Measurements from ENCODE around the gene SLC30A7.

The SLC30A7 gene

DNA sequence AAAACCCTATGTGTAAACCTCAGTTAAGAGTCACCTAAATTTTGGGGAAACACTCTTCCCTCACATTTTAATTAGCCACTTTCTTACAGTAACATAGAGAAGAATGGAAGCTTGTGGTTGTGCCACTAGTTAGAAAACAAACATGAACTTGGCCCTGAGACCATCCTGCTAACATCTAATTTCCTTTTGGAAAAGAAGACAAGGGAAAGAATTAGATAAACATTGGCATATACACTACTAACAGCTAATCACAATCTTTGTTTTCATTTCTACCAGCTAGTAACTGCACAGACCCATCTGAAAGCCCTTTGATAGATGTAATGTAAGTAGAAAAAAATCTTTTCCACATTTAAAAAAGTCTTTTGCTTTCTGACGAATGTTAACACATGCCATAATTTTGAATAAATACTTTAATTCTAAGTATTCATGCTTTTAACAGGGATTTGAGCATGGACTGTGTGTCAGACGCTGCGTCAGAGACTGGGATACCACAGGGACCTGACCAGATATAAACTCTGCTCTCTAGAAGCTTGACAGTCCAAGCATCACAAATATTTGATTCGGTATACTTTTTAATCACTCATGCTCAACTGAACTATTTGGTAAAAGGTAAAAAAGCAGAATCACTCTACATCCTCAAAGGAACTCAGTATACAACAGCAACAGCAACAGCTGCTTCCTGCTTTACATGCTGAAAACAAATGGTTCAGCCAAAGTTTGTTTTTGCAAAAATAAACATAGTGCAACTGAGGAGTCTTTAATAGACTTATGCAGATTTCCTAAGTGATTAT lies 99.5 kb downstream of the SLC30A7 start:
- no peak overlapping the region for H3K27ac ChIP-seq
- TF ChIP-seq, protein P1, sequence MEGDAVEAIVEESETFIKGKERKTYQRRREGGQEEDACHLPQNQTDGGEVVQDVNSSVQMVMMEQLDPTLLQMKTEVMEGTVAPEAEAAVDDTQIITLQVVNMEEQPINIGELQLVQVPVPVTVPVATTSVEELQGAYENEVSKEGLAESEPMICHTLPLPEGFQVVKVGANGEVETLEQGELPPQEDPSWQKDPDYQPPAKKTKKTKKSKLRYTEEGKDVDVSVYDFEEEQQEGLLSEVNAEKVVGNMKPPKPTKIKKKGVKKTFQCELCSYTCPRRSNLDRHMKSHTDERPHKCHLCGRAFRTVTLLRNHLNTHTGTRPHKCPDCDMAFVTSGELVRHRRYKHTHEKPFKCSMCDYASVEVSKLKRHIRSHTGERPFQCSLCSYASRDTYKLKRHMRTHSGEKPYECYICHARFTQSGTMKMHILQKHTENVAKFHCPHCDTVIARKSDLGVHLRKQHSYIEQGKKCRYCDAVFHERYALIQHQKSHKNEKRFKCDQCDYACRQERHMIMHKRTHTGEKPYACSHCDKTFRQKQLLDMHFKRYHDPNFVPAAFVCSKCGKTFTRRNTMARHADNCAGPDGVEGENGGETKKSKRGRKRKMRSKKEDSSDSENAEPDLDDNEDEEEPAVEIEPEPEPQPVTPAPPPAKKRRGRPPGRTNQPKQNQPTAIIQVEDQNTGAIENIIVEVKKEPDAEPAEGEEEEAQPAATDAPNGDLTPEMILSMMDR (conservative IDR thresholded peaks at IDR 0.05) = no peak
- no peak for TF ChIP-seq ZFX (IDR thresholded peaks at IDR 0.05)

DNA sequence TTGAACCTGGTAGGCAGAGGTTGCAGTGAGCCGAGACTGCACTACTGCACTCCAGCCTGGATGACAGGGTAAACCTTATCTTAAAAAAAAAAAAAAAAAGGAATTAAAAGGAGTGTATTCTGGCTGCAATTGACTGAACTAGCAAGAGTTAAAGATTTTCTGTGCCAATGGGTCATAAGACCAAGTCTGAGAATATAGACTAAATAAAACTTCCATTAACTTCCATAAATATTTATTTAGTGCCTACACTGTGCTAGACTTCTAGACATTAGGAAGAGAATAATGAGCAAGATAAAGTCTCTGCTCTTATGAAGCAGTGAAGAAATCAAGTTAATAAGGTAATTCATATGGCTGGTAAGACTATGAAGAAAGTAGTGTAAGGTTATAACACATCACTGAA lies 102.5 kb downstream of the SLC30A7 start:
- no peak for TF ChIP-seq ZFX (IDR thresholded peaks at IDR 0.05)
- TF ChIP-seq, protein P1 (conservative IDR thresholded peaks at IDR 0.05) = no peak

DNA sequence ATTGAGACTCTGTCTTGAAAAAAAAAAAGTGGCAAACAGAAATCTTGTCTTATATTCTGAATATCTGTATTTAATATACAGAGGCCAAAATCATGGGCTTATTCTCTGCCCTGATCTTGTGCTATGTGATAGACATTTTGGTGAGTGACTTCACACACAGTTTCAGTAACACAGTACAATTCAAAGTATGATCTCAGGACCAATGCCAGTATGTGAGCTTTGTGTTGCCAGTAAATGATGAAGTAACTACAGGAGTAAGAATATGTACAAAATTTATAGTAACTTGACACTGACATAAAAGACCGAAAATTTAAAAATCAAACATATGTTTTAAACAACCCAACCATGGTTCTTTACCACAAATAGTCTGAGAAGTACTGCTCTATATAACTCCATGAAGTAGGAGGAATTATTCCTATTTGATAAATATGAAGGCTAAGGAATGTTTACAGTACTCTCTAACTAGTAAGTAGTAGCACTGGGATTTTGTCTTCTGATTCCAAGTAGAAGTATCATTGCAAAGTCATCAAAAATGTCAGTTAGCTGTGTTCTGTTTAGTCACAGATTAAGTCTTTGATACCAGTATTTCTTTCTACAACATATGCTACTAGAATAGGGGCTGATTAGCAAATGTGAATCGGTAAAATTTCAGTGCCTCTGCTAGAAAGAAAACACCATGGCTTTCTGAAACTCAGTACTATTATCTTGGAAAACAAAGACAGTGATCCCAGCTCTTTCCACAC lies 104.4 kb downstream of the SLC30A7 start:
- H3K27ac ChIP-seq = no peak overlapping the region
- TF ChIP-seq ZFX (IDR thresholded peaks at IDR 0.05) = no peak
- TF ChIP-seq, protein P1 (conservative IDR thresholded peaks at IDR 0.05) = no peak

More for the DNA sequence above, 102.5 kb downstream of the SLC30A7 start:
- H3K27ac ChIP-seq = no peak overlapping the region

DNA sequence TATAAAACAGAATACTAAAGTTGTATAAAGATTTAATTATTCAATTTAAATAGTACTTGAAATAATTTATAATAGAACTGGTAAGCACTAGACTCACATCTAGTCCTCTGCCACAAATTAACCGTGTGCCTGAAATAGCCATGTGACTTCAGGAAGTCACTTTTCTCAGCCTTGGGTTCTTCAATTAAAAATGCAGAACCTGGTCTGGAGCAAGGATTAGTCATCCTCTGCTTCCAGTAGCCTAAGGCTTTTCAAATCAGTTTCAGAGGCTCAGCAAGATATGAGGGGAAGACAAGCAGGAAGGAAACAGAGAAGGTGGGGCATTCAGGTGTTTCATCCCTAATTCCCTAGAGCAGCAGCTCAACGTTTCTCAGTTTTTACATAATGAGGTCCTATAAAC lies 106.7 kb downstream of the SLC30A7 start:
- TF ChIP-seq, protein P1 (conservative IDR thresholded peaks at IDR 0.05) = no peak
- TF ChIP-seq ZFX (IDR thresholded peaks at IDR 0.05) = no peak
- H3K27ac ChIP-seq = no peak overlapping the region

DNA sequence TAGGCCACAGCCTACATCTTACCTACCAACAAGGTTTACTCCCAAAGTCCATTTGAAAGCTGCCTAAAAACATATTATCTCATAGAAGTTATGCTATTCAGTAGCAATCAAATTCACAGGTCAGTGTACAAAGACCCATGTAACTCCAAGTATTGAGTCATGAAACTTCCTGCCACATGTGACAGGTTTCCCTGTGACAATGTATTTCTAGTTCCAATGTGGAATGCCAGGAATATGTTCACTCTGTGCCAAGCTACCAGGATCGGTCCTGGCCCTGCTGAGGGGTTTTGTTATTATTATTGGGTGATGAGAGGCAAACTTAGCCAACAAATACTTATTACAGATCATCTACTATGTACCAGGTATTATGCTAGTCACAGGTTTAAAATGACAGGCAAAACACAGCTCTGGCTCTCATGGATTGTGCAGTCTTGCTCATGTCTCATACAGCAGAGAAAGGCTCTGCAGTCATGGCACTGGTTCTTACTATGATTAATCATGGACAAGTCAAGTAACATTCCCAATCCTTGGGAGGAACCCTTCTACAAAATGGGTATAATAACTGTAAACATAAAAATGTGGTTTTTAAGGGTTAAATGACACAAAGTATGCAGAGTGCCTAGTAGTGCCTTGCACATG lies 107.2 kb downstream of the SLC30A7 start:
- no peak overlapping the region for H3K27ac ChIP-seq
- TF ChIP-seq, protein P1 (conservative IDR thresholded peaks at IDR 0.05) = no peak
- TF ChIP-seq ZFX (IDR thresholded peaks at IDR 0.05) = no peak

DNA sequence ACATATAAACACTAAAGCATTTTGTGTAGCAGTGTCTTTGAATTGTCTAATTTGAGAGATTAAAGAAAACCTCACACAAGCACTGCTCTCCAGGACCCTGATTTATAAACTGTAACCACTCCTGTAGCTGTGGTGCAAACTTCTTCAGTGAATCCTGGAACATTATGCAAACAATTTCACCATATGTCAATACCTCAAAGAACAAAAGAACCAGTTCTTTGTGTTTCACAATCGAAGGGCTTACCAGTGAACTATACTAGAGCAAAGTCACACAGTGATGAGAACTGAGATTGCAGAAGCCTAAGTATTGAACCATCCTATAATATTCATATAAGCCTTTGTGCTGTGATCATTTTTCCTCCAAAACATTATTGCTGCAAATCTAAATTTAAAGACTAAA lies 108.2 kb downstream of the SLC30A7 start:
- no peak overlapping the region for H3K27ac ChIP-seq
- TF ChIP-seq, protein P1 (conservative IDR thresholded peaks at IDR 0.05) = no peak
- TF ChIP-seq ZFX (IDR thresholded peaks at IDR 0.05) = no peak

DNA sequence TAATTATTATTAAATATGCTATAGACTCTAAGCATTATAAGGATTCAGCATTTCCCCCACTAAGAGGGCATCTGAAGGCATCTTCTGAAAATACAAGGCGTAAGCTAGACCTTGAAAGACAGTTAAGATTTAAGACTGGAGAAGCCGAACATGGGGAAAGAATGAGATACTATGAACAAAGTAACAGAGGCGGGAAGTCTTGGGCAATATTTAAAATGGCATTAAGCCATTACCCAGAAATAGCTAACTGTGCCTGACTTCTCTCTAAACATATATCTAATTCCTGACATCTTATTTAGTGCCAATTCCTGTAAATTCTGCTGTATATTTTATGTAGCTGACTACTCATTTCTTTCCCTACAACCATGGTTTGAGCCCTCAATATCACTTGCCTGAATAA lies 108.8 kb downstream of the SLC30A7 start:
- no peak overlapping the region for H3K27ac ChIP-seq

More for the DNA sequence above, 108.8 kb downstream of the SLC30A7 start:
- no peak for TF ChIP-seq ZFX (IDR thresholded peaks at IDR 0.05)
- TF ChIP-seq, protein P1 (conservative IDR thresholded peaks at IDR 0.05) = no peak

Data from C4-2B (cell line).